Stomach (tissue), 9 donors: Measurements from ENCODE around the gene DLG3. TPM values are rescaled to one million over a fixed set of nuclear protein-coding genes. Genes with fewer than 3 reads are reported as not detected.
A peak's percentile ranks its signal among the peaks of the same experiment; 100 is the strongest.

ENCODE experiments used
- DNase-seq, 2 donors: peaks; one replicate each; pipeline versions ENCODE4 v3.0.0 to v3.0.0-alpha.2; 2013 to 2019
- H3K27ac ChIP-seq, 5 donors: fragments of 200-600 bp in 4 of 5; sonication (generic) in 4 of 5; one replicate each; pipeline ENCODE4 v1.5.1; 2013 to 2019; ENCODE audit warnings: mild to moderate bottlenecking in 1 of 5, moderate library complexity in 1 of 5
- H3K27me3 ChIP-seq, 3 donors: fragments of 200-600 bp; sonication (generic); one replicate each; pipeline ENCODE4 v1.5.1; 2017 to 2019; ENCODE audit warnings: mixed run types in 1 of 3
- H3K36me3 ChIP-seq, 4 donors: fragments of 200-600 bp; sonication (generic); 1 replicate in 3 of 4; 2 replicates in 1 of 4; pipeline ENCODE4 v1.5.1; 2016 to 2019
- H3K4me1 ChIP-seq, 4 donors: fragments of 200-600 bp; sonication (generic); one replicate each; pipeline ENCODE4 v1.5.1; 2016 to 2019
- H3K4me3 ChIP-seq, 4 donors: fragments of 200-600 bp; sonication (generic) in 3 of 4; one replicate each; pipeline ENCODE4 v1.5.1; 2016 to 2019; ENCODE audit warnings: mild to moderate bottlenecking in 1 of 4
- H3K9me3 ChIP-seq, 4 donors: fragments of 200-600 bp; sonication (generic); one replicate each; pipeline ENCODE4 v1.5.1; 2016 to 2019
- CTCF ChIP-seq, 7 experiments: fragments of 450-650 bp in 4 of 7; fragments of 200-600 bp in 3 of 7; sonication (generic) in 3 of 7; IDR thresholded peaks; one replicate each; pipeline ENCODE4 v1.5.1; 2016 to 2019; ENCODE audit warnings: antibody characterized with exemption in 7 of 7, control low read depth in 2 of 7, mild to moderate bottlenecking in 1 of 7
- EP300 ChIP-seq: sonication (generic); formaldehyde crosslinking; IDR thresholded peaks from one replicate; pipeline ENCODE4 v1.6.1; 2017; ENCODE audit warnings: antibody characterized with exemption
- POLR2A ChIP-seq, 4 donors: fragments of 450-650 bp; IDR thresholded peaks; one replicate each; pipeline ENCODE4 v1.6.1; 2016; ENCODE audit warnings: antibody characterized with exemption in 4 of 4, control low read depth in 2 of 4, mild to moderate bottlenecking in 1 of 4, moderate library complexity in 1 of 4
- POLR2AphosphoS5 ChIP-seq, 3 donors: sonication (generic); formaldehyde crosslinking; IDR thresholded peaks; one replicate each; pipeline ENCODE4 v1.6.1; 2016; ENCODE audit warnings: antibody characterized with exemption in 3 of 3
- WGBS, 5 donors: extraction: QIAGEN DNeasy Blood & Tissue Kit in 3 of 5; methylation state at CpG; one replicate each; pipeline versions ENCODE4 v1.1.5 to v1.1.7; 2013 to 2018; 5-methylcytosine and 5-hydroxymethylcytosine counted together
- intact Hi-C: fragments of 100-400 bp; cut with DNase I; formaldehyde crosslinking; loops from one replicate; pipeline ENCODE4 v1.15.1; 2023; ENCODE audit warnings: low total_unique reads
- polyA plus RNA-seq, 3 donors: library from polyadenylated mRNA; stranded (reverse); fragments of 200-250 nt; gene quantifications; one replicate each; pipeline ENCODE4 v1.2.3, GENCODE V29; 2013
- total RNA-seq, 5 donors: library from RNA; depleted of rRNA; stranded (reverse); fragments of >200 nt; gene quantifications; one replicate each; pipeline versions ENCODE4 v1.1.0 to v1.2.3, GENCODE V29; 2014 to 2016
- donor health status: healthy with polysubstance abuse.
- donor health status: Bipolar disorder and iron deficiency.
- donor health status: healthy.

The DLG3 gene
- total and polyA plus RNA-seq, 8 donors: 11.7 to 44.8 (median 21.6) TPM

- no peak for DNase-seq
- Histone ChIP-seq H3K27ac (no peak overlapping the region), H3K9me3 (no peaks in the 10 kb centered on the region), H3K4me3 (no peak overlapping the region), H3K36me3 (no peaks in the 10 kb centered on the region), H3K27me3 (no peaks in the 10 kb centered on the region), H3K4me1 (peaks cover 0 to 5% (median 0%) of the 10 kb centered on the region in 4 donors)
- intact Hi-C loops: no loop called here
- TF ChIP-seq POLR2AphosphoS5 (IDR thresholded peaks at IDR 0.05): no peak
- no peak for TF ChIP-seq CTCF (IDR thresholded peaks at IDR 0.05)
- no peak for TF ChIP-seq POLR2A (IDR thresholded peaks at IDR 0.05)
- TF ChIP-seq EP300: no peak
- WGBS, 5 donors: 68 to 100% (median 92%) methylated on average over 1 of the region's 1 CpG
These were observed 24.1 kb downstream of the DLG3 start for GRCh38 chrX:70468709-70469108.

- Histone ChIP-seq H3K27ac (no peak overlapping the region), H3K4me3 (no peak overlapping the region), H3K9me3 (no peaks in the 10 kb centered on the region), H3K4me1 (peaks cover 0 to 5% (median 0%) of the 10 kb centered on the region in 4 donors), H3K27me3 (no peaks in the 10 kb centered on the region), H3K36me3 (no peaks in the 10 kb centered on the region)
- DNase-seq: no peak
- TF ChIP-seq POLR2A (IDR thresholded peaks at IDR 0.05): no peak
- no peak for TF ChIP-seq EP300
- TF ChIP-seq CTCF (IDR thresholded peaks at IDR 0.05): no peak
- no peak for TF ChIP-seq POLR2AphosphoS5 (IDR thresholded peaks at IDR 0.05)
- intact Hi-C loops: no loop called here
- 55 to 72% (median 64%) methylated on average over 3 of the region's 3 CpGs for WGBS, 5 donors
These were observed 26.2 kb downstream of the DLG3 start for GRCh38 chrX:70470850-70471289.

- intact Hi-C loops: no loop called here
- H3K9me3 ChIP-seq: no peaks in the 10 kb centered on the region
- WGBS, 5 donors: 55 to 91% (median 81%) methylated on average over 4 to 5 of the region's 5 CpGs
- H3K27ac ChIP-seq: peak overlapping the region; percentile 42 to 85 (median 79)
- no peak overlapping the region for H3K4me3 ChIP-seq
- TF ChIP-seq CTCF (IDR thresholded peaks at IDR 0.05) (no peak), POLR2AphosphoS5 (IDR thresholded peaks at IDR 0.05) (no peak), POLR2A (IDR thresholded peaks at IDR 0.05) (no peak), EP300 (no peak)
- no peaks in the 10 kb centered on the region for H3K27me3 ChIP-seq
- peaks cover 16 to 41% (median 29%) of the 10 kb centered on the region in 4 donors for H3K4me1 ChIP-seq
- no peak for DNase-seq
- no peaks in the 10 kb centered on the region for H3K36me3 ChIP-seq
These were observed 31.7 kb downstream of the DLG3 start for GRCh38 chrX:70476166-70476933.

- Histone ChIP-seq H3K4me3 (peak overlapping the region in 1 of 4 donors; percentile 11), H3K27ac (peak overlapping the region; percentile 43 to 85 (median 79)), H3K36me3 (no peaks in the 10 kb centered on the region), H3K27me3 (no peaks in the 10 kb centered on the region), H3K9me3 (no peaks in the 10 kb centered on the region), H3K4me1 (peaks cover 16 to 49% (median 32%) of the 10 kb centered on the region in 4 donors)
- intact Hi-C loops: no loop called here
- peak; percentile 39 to 74 for DNase-seq
- peak in 1 of 3 donors; percentile 27 for TF ChIP-seq POLR2AphosphoS5 (IDR thresholded peaks at IDR 0.05)
- no peak for TF ChIP-seq POLR2A (IDR thresholded peaks at IDR 0.05)
- WGBS, 5 donors: 16 to 38% (median 26%) methylated on average over 12 to 13 of the region's 13 CpGs
These were observed 32.5 kb downstream of the DLG3 start for GRCh38 chrX:70476934-70477733.
